HG03196 (cell line): ENCODE results near the gene IKZF5.
A peak's percentile ranks its signal among the peaks of the same experiment; 100 is the strongest.

ENCODE experiments used
- ATAC-seq: cut with Tn5 transposase; IDR thresholded peaks from one replicate; pipeline ENCODE4 v1.9.1; 2021; ENCODE audit not compliant: unreplicated experiment

The IKZF5 gene

DNA sequence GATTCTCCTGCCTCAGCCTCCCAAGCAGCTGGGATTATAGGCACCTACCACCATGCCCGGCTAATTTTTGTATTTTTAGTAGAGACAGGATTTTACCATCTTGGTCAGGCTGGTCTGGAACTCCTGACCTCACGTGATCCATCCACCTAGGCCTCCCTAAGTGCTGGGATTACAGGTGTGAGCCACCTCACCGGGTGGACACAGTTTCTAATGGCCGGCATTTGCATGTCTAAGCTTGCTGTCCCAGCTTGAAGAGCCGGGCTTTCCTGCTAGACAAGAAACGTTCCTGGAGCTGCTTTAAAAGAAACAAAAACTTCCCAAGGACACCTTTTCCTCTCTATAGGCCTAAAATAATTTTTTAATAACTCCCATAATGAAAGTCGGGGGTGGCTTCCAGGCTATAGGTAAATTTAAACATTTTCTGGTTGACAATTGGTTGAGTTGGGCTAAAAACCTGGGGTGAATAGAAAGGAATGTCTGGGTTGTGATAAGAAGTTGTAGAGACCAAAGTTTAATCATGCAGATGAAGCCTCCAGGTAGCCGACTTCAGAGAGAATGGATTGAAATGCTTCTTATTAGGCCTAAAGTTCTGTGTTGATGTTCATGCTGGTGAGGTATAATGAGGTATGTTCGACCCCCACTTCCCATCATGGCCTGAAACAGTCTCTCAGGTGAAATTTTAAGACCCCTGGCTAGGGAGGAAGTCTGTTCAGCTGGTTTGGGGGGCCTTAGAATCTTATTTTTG is 9.0 kb upstream of the IKZF5 start:
- ATAC-seq, result no peak

DNA sequence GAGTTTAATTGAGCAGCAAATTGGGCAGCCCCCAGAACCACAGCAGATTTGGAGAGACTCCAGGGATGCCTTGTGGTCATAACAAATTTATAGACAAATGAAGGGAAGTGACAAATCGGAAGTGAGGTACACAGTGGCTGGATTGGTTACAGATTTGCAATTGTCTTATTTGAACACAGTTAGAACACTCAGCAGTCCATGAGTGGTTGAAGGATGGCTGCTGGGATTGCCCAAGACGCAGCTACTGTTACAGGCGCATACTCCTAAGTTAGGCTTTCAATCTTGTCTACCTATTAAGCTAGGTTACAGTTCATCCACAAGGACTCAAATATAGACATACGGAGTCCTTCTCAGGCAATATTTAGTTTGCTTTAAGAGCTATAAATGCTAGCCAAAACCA is 7.6 kb upstream of the IKZF5 start:
- no peak for ATAC-seq

DNA sequence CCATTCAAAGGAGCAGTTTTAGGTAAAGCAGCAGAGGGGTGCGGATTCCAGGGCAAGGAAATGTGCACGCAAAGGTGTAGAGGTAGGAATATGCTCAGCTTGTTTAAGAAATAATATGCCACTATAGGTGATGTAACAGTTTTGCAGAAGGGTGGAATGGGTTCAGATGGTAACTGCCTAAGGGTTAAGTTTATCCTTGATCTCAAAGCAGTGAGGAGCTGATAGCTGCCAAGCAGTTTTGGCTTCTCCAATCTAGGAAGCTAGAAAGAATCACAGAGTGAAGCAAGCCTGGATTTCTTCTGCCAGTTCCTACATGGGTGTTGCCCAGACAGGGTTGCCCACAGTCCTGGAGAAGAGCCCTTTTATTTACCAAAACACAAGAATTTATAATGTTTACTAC is 6.2 kb upstream of the IKZF5 start:
- no peak for ATAC-seq

DNA sequence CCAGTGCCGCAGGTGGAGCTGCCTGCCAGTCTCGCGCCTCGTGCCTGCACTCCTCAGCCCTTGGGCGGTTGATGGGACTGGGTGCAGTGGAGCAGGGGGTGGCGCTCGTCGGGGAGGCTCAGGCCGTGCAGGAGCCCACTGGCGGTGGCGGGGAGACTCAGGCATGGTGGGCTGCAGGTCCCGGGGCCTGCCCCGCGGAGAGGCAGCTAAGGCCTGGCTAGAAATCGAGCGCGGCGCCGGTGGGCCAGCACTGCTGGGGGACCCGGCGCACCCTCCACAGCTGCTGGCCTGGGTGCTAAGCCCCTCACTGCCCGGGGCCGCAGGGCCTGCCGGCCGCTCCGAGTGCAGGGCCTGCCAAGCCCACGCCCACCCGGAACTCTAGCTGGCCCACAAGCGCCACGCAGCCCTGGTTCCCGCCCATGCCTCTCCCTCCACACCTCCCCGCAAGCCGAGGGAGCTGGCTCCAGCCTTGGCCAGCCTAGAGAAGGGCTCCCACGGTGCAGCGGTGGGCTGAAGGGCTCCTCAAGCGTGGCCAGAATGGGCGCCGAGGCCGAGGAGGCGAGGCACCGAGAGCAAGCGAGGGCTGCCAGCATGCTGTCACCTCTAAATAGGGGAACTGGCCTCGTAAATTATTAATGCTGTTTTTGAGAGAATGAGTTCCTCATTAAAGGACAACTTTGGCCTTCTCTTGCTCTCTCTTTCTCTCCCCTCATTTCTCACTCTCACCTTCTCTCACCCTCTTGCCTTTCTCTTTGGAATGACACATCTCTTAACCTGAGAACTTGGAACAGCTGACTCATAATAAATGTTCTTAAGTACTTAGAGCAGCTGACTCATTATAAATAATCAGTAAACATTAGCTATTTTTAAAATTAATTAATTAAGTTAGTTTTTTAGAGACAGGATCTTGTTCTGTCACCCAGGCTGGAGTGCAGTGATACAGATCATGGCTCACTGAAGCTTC is 5.1 kb upstream of the IKZF5 start:
- ATAC-seq, result no peak

DNA sequence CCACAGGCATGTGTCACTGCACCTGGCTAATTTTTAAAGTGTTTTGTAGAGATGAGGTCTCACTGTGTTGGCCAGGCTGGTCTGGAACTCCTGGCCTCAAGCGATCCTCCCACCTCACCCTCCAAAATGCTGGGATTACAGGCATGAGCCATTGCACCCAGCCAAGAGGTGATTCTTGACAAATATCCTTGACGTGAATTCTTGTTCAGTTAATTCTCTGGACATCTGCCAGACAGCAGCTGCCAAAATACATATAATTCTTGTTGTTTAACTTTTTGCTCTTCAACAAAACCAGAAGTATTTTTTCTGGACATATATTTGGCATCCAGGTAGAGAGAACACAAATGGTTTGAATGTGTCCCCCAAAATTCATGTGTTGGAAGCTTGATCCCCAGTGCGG is 3.4 kb upstream of the IKZF5 start:
- ATAC-seq, result no peak

DNA sequence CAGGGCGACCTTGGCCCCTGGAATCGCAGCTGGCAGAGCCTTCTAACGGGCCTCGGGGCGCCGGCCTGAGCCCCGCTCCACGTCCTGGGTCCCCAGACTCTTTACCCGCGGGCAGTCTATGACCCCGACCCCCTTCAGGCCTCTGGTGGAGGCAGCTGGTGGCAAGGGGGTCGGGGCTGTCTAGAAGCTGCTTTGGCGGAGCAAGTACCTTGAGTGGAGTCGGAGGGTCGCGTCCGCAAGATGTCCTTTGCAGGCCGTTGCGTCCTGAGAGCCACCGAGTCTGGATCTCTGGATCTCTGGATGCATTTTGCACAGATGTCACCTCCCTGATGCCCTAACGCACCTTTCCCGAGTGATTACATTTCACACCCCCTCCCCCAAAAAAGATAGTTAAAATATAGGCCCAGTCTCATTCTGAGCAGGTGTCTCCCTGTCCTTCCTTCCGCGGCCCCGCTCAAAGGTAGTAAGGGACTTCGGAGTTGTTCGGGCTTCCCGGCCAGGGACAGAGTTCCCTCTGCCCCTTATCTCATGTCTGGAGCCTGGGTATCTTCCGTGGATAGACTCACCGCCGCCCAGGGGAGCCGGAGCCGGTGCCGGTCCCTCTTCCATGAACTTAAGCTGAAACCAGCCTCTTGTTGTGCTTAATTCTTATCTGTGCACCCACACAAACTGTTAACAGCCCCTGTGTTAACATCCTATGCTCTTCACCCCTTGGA is 668 bp upstream of the IKZF5 start:
- peak; percentile 32 for ATAC-seq

DNA sequence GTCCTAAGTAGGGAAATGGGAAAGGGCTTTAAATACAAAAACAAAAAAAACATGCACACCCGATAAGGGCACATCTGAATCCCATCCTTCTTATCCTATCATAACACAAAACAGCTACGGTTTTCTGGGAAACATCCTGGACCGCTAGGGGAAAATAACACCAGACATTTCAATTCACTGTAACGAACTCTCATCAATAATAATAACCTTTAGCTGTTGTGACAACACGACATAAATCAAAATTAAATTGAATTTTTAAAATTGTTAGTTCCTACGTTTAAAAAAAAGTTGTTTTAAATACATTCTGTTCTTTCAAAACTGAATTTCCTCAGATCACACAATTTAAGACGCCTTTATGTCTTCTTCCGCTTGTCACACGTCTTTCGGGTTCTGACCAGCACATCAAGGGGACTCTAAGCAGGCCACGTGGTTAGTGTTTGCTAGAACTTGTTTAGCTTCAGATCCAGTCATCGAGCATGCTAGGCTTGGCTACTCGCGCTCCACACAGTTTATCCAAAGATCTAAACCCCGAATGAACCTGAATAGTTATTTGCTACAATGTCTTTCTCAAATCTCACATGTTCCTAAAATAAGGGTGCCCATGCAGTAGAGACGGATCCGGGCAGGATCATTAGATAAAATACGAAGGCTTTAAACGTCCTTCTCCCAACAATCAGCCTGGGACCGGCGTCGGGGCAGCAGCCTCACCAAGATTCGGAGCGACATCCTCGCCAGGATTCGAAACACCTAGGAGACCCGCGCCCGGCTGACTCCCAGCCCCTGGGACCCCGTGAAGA is 839 bp downstream of the IKZF5 start:
- ATAC-seq, result peak; percentile 35

DNA sequence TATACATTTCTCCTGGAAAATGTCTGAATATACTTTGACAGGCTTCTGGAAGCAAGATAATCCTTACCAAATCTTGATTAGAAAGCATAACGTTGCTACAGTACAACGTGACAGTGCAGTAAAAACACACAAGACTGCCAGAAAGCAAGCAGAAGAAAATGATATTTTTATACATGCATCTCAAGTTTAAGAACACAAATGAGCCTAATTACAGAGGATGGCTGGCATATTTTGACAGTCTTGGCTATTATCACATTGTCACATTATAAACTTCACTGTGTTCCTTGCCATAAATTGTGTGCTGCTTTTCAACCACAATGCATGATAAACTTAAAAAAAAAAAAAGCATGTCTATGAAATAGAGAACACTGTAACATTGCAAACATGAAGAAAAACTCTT is 4.3 kb downstream of the IKZF5 start:
- no peak for ATAC-seq

DNA sequence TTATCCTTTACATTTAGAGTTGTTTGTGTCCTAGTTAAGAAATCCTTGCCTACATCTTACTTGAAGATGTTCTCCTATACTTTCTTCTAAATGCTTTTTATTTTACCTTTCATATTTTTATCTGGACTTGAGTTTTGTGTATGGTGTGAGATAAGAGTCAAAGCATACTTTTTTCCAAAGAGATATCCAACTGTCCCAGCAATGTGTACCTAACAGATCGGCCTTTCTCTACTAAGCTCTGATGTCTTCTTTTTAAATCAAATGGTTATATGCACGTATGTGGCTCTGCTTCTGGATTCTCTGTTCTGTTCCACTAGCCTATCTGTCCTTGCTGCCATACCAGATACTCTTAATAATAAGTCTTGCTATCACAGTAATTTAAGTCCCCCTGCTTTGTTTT is 7.2 kb downstream of the IKZF5 start:
- no peak for ATAC-seq

DNA sequence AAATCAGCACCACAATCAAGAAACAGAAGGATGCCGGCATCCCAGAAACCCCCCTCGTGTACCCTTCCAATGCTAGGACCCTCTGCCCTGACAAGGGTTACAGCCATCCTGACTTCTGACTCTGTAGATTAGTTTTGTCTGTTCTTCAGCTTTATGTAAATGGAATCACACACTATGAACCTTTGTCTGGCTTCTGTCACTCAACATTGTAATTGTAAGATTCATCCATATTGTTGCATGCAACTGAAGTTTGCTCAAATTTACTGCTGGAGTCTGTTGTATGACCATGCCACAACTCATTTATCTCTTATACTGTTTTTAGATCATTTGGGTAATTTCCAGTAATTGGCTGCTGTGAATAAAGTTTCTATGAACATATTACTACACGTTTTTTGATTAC is 8.4 kb downstream of the IKZF5 start:
- no peak for ATAC-seq

DNA sequence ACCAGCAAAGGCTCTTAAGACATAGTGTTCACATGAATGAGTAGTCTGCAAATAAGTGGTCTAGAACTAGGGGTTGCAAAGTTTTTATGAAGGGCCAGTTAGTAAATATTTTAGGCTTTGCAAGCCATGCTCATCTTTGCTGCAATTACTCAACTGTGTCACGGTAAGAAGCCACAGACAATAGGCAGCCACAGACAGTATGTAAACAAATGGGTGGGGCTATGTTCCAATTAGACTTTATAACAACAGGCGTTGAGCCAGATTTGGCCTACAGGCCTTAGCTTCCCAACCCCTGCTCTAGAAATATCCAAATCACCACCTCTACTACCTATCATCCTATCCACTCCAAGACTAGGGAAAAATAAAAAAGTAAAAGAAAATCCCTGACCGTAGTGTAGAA is 9.2 kb downstream of the IKZF5 start:
- no peak for ATAC-seq

DNA sequence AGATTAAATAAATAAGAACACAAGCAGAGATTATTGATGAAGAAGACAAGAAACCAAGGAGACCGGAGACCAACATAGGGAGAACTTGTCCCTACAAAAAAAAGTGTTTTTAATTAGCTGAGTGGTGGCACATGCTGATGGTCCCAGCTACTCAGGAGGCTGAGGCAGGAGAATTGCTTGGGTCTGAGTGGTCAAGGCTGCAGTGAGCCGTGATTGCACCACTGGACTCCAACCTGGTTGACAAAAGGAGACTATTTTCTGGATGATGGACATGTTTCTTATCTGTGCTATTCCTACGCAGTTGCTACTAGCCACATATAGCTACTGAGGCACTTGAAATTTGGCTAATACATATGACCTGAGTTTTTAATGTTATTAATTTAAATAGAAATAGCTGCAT is 9.7 kb downstream of the IKZF5 start:
- no peak for ATAC-seq

DNA sequence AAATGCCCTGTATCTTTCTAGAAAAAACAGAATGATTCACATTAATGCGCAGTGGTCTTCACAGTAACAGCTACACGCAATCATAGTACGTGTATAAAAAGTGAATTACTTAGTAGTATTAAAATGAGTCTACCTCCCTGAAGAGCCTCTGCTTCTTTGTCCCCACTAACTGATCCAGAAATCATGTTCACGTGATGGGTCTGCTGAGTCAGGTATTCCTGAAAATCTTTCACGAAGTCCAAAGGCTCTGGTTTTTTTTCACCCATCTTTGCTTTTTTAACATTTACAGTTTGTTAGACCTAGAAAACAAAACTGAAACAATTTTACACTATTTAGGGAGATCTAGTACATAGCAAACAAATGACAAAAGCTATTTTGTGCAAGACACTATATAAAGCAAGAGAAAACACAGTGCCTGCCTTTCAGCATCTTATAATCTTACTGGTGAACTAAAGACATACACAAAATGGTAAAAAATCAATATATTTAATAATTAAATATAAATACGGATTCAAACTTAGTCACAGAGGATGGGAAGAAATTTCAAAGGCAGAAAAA is 10.2 kb downstream of the IKZF5 start:
- no peak for ATAC-seq

DNA sequence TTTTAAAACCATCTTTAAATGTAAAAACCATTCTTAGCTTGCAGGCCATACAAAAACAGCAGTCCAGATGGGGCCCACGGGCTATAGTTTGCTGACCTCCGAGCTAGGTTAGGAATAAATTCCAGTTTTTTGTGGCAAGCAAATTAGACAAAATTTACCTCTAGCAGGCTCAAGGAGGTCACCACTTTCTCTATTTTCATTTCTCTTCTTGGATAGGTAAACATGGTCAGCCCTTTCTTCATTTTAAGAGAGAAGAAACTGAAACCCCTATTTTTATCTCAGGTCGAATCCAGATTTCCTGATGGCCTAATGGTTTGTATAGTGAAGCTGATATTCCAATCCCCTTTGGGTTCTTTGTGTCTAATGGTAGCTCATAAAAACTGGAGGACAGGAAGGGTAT is 10.7 kb downstream of the IKZF5 start:
- no peak for ATAC-seq

DNA sequence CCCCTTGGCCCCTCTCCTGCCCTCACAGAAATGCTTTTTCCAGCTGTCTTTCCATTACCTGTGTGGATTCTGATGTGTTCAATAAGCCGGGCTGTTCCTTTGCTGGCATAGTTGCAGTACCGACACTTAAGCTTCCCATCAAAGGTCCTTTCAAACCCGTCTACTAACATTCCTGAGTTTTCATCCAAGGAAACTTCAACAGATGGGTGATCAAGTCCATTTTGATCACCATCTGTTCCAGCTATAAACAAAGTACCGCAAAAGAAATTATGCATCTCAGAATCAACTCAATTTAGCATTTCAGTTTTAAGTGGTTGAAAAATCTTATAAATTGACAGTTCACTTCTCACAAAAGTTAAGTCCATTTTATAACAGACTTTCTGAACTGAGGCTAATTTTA is 12.7 kb downstream of the IKZF5 start:
- ATAC-seq, result no peak

DNA sequence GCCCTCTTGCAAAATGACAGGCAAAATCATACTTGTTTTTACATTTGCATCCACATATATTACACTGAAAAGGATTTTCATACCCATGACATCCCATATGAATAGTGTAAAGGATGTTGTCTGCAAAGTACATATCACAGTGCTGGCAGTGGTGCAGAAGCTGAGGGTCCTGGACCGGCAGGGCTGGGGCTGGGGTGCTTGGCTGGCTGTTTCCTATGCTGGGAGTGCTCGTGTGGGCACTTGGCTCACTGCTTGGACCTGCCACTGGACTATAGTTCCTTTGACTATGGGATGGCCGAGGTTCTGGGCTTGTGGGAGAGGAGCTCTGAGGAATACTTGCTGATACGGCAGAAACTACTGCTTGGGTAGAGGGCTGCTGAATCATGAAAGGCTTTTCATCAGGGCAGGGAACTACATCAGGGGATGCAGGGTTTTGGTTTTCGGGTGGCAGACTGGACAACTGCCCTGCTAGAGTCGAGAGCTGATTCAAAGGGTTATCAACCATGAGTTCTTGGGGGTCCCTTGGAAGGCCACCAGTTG is 14.7 kb downstream of the IKZF5 start:
- ATAC-seq, result no peak

DNA sequence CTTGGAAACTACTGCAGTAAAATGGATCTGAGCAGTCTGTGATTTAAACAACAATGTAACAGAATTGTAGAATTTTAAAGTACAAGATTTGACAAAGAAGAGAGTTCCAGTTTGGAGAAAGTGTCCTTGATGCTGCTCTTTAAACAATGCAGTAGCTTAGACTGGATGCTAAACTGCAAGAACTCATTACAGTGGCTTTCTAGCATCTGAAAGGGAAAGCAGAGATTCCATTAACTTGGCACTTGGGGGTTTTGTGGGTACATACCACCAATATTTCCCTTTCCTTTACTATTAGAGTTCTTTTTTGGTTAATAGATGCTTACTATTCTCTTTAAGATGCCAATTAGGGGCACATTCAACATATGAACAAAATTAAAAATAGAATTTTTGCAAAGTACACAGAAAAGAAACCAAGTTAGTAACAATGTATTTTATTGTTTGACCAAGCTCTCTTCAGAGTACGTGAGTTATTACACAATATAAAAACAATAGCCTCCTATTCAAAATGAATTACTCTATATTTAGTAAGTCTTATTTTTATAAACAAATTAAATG is 16.5 kb downstream of the IKZF5 start:
- ATAC-seq, result no peak

DNA sequence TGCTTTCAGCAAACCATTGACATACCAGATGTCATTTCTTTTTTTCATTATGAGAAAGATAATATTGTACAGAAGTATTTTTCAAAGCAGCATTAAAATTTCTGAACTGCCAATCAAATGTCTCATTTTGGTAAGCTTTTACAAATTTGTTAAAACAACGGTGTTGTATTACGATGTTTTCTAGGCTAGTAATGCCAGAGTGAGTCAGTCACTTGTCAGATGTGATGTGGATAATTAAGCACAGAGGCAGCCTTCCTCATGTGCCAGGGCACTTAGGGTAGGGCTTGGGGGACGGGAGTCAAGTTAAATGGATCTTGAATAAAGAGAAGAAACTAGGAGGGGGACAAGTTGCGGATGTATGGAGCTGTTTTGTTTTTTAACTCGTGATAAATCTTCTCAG is 18.3 kb downstream of the IKZF5 start:
- no peak for ATAC-seq

DNA sequence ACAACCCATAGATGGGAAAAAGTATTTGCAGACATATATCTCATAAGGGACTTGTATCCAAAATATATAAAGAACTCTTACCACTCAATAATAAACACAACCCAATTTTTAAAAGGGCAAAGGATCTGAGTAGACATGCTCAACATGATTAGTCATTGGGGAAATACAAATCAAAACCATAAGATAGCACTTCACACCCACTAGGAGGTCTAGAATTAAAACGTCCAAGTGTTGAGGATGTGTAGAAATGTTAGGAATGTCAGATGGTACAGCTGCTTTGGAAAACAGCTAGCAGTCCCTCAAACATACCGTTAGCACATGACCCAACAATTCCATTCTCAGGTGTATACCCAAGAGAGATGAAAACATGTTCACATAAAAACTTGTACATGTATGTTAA is 20.1 kb downstream of the IKZF5 start:
- no peak for ATAC-seq

DNA sequence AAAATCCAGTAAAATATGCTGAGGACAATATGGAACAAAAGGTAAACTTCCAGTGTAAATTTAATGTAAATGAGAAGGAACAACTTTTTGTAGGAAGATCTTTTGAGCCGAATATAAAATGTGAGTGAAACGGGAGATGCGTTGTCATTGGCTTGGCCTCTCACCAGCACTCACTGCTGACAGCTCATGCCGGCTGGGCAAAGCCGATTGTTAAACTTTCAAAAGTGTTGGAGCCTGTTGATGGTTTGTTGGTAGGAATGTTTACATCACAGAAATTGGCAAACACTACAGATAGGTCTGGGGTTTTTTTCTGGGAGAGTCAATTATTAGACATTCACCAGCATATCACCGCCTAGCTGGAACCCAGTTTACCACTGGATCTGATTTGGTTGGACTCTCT is 22.3 kb downstream of the IKZF5 start:
- no peak for ATAC-seq
